NCI-H146 treated with DMSO at 0.1 percent for 48 hours (cell line): ENCODE results near the gene OPRL1.

Experiments
- DNase-seq: peaks from one replicate; lab custom pipeline; 2025; ENCODE audit not compliant: unreplicated experiment; lab: John Stamatoyannopoulos, UW

The OPRL1 gene

DNA sequence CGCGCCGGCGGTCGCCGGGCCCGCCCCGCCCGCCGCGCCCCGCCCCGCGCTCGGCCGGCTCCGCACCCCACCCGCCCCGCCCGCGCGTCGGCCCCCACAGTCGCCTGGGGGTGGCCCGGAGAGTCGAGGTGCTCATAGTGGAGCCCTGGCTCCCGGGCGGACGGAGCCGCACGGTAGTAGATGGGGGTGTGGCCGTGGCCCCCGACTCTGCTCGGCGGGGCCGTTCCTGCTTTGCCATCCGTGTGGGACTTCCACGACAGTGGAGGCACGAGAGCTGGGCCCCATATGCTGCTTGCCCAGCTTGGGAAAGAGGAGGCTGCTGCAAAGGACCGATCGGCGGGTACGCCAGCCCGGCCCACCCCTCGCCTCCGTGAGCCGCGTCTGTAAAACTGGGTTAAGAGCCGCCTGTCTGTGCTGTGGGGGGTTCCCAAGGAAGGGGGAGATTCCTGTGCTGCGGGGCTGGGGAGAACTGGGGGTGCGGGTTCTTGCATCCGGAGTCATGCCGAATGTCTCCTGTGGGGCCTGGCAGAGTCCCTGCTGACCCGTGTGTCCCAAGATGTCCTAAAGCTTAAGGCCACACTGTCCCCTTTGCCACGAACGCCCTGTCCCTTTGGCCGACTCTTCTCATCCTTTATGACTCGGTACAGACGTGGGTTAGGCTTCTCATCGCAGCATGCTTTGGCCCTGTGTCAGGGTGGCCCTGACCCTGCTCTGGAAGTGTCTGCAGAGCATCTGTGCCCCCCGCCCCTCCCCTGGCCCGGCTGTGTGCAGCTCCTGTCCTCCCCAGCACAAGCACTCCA lies at the start of gene OPRL1:
Gene OPRL1, plus strand, starts transcription at position 70 of the 800 bp plus-strand sequence. CDS start 12,639 bp downstream, outside the sequence.
- DNase-seq, result no peak

DNA sequence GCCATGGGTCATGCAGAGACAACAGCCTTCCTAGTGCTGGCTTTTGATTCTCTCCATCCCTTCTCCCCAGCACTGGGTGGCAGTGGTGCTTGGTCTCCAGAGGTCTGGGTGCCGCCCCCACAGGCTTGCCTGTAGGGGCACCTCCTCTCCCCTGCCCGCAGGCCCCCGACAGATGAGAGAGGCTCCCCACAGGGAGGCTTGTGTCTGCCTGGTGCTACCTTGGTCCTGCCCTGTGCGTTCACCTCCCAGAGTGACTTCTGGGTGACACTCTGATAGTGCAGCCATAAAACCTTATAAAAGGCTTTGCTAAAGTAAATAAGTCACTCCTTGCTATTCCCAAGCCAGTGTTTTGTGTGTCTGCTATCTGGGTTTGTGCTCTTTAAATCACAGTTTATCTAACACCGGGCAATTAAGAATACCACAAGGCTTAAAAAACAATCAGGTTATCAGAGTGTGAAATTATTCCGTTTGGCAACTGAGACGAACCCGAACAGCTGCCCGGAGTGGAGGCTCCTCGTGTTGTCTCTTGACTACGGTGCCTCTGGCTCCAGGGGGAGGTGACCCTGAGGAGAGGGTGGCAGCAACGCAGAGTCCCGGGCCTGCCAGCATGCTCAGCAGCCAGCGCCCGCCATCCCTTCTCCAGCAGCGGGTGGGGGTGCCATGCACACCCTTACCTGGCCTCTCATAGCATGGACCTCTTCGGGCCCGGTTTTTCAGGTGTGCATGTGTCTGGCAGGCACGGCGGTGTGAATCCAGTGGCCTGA lies 49.3 kb upstream of the OPRL1 start:
- no peak for DNase-seq

DNA sequence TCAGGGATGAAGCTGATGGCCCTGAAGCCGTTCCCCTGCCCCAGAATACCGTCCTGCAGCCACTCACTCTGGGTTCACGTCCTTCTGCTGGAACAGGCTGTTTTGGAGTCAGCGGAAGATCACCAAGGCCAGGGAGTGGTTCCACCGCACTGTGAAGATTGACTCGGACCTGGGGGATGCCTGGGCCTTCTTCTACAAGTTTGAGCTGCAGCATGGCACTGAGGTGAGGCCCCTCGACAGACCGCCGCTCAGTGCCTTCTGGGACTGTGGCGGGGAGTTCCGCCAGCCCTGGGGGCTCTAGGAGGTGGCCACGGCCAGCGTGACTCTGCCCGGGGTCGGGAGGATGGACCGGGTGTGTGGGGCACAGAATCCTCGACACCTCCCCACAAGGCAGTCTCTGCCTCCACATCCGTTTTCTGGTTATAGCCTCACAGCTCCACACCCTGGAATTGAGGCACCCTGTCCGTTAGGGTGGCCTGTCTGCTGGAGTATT lies 48.0 kb upstream of the OPRL1 start:
- no peak for DNase-seq

DNA sequence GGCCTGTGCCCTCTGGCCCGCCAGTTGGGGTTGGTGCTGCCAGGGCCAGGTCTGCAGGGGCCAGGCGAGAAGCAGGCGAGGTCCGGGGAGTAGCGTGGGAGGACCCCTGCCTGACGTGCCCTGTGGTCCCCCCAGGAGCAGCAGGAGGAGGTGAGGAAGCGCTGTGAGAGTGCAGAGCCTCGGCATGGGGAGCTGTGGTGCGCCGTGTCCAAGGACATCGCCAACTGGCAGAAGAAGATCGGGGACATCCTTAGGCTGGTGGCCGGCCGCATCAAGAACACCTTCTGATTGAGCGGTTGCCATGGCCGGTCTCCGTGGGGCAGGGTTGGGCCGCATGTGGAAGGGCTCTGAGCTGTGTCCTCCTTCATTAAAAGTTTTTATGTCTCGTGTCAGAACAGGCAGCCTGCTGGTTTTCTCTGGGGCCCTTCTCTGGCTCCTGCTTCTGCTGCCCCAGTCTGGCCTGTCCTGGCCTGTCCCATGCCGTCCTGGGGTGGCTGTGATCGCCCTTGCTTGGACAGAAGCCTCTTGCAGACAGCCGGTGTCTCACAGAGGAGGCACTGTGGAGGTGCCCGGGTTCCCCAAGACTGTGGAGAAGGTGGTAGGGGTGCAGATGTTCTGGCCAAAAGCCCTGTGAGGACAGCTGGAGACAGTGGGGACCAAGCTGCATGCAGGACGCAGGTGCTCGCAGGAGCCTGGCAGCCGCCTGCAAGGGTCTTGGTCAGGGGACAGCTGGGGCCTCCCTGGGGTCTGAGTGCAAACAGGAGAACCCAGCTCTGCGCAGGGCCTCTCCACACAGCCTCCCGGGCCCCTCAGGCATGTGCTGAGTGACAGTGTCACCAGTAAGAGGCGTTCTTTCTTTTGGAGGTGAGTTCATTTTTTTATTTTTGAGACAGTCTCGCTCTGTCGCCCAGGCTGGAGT lies 46.9 kb upstream of the OPRL1 start:
- no peak for DNase-seq

DNA sequence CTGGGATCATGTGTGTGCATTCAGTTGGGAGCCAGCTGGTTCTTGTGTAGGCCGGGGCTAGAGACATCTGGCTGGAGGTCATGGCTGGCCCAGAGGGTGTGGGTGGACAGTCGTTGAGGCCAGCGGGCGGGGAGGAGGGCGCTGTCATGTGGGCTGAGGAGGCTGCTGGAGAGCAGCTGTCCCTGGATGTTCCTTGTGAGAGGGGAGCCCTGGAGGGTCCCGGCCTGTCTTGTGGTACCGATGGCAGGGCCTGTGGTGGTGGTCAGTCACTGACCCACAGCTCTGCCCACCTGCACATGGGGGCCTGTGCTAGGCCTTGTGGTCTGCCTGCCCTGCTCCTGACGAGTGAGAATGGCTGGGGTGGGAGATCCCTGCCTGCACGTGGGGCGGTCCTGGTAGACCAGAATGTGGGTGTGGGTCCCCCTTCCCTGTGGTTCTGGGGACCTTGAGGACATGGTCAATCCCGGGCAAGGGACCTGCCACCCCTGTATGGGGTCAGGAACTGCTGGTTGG lies 45.8 kb upstream of the OPRL1 start:
- DNase-seq, result no peak

DNA sequence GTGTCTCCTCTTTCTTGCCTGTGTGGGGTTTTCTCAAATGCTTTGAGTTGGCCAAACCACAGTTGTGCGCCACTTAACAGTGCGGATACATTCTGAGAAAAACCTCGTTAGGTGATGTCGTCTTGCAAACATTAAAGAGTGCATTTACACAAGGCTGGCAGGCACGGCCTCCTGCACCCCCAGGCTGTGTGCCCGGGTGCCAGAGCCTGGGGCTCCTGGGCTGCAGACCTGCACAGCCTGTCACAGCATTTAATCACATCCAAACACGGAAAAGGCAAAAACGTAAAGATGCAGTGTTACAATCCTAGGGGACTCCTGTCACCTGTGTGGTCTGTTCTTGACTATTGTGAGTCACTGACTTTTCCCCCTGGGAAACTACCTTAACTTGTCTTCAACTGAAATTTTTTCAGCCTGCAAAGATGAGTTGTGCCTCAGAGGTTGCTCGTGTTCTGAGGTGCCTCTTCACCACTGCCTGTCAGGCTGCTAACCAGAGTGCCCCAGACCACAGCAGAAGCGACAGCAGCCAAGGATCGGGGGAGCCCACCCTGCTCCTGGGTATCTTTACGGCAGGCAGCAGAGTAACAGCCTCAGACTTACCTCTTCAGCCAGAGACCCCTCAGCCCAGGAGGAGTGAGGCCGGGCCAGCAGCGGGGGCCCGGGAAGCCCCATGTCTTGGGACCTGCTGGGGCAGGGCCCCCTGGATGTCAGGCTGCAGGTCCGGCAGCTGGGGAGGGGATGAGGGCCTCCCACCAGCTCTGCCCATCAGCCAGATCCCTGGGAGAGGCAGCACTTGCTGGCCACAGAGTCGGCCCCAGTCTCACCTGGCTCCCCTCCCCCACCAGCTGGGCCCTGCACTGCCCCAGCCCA lies 44.6 kb upstream of the OPRL1 start:
- DNase-seq, result no peak

DNA sequence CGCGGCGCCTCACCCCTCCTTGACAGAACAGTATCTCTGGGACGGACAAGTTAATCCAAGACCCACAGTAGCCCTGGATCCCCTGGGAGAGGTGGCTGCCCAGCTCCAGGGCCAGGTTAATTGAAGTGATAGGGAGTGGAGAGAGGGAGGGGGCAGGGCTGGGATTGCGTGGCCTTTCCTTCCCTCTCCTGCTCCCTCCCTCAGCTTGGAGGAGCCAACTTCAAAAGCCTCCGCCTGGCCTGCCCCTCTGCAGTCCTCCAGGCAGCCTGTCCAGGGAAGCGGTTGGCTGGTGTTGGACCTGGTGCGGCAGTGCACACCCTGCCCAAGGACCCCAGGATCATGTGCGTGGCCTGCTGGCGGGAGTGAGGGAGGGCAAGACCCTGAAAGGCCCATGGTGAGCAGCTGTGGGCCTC lies 43.9 kb upstream of the OPRL1 start, which contains the start of gene C20orf204:
Gene C20orf204, plus strand, starts transcription at position 250 of the 413 bp plus-strand sequence. Its CDS starts 142 bp downstream, at position 392.
- DNase-seq, result no peak

DNA sequence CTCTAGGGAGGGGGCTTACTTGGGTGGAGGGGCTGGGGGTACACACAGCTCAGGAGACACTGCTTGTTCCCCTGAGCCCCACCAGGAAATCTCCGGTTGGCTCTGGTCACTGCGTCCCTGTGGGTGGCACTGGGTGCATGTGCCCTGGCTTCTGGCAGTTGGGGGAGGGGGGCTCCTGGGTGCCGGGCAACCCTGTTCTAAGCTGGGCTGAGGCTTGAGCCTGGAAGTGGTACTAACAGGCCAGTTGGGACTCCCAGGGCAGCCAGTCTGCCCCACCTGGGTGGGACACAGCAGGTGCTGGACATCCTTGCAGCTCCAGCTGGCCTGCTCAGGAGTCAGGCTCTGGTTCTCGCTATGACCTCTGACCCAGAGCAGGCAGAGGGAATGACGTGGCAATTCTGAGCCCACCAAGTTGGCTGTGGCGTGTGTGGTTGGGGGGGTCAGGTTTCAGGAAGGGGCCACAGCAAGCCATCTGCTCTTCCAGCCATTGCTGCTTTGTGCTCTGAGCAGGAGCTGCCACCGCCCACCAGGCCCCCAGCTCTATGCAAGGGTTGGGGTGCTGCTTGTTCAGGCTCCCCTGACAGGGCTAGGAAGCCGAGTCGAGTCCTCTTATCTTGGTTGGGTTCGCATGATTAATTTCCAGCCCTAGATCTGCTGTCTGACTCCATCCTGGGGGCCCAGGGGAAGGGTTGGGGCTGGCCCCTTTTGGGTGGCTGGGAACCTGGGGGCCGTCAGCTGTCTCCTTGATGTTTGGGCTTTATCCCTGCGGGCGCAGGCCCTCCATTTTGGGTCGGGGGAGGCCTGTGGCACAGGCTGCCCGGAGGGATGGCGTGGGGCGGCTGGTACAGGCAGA lies 43.3 kb upstream of the OPRL1 start:
- no peak for DNase-seq

DNA sequence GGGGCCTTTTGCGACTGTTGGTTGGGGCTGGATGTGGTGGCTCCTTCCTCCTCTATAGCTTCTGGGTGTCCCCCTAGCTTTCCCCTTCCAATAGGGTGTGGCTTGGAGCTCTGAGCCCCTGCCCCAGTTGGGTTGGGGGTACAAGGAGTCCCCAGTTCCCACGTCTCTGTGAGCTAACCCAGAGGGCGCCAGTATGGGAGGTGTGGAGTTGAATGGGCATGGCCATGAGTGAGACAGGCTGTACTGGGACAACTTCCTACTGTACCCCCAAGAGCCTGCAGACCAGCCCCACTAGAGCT lies 42.7 kb upstream of the OPRL1 start:
- DNase-seq, result no peak

DNA sequence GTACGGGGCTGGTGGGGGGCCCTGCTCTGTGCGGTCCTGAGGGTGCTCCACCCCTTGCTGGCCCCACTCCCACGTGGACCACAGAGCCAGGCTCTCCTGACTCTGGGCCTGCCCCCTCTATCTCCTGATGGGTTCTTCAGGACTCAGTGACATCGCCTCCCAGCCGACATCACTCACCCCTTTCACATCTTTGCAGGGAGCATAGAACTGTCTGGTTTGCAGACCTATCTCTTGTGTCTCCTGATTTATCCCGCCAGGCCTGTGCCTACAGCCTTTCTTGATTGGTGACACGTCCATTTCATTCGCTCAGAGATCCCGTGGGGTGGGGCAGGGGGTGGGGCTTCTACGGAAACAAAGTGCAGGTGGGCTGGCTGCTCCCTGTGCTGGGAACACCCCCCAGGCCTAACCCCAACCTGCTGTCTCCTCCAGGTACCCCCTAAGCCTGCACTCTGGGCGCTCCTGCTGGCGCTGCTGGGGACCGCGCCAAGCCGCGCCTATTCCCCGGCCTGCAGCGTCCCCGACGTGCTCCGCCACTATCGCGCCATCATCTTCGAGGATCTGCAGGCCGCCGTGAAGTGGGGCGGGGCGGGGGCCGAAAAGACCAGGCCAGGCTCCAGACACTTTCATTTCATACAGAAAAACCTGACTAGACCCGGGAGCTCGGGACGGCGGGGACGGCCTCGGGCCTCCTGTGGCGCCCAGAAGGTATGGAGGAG lies 42.2 kb upstream of the OPRL1 start:
- no peak for DNase-seq

DNA sequence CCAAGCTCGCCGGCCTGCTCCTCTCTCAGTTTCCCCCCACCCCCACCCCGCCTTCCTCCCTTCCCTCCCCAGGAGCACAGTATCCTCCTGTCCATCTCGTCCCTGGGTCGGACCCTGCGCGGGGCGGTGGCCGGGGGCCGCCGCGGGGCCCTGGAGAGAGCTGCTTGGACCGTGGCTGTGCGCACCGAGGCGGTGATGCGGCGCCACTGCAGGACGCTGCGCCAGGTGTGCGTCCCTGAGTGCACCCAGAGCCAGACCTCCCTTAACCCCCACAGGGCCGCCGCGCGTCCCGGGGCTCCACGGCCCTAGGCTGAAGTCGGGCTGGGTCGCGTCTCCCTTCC lies 41.7 kb upstream of the OPRL1 start:
- DNase-seq, result peak; percentile 37

DNA sequence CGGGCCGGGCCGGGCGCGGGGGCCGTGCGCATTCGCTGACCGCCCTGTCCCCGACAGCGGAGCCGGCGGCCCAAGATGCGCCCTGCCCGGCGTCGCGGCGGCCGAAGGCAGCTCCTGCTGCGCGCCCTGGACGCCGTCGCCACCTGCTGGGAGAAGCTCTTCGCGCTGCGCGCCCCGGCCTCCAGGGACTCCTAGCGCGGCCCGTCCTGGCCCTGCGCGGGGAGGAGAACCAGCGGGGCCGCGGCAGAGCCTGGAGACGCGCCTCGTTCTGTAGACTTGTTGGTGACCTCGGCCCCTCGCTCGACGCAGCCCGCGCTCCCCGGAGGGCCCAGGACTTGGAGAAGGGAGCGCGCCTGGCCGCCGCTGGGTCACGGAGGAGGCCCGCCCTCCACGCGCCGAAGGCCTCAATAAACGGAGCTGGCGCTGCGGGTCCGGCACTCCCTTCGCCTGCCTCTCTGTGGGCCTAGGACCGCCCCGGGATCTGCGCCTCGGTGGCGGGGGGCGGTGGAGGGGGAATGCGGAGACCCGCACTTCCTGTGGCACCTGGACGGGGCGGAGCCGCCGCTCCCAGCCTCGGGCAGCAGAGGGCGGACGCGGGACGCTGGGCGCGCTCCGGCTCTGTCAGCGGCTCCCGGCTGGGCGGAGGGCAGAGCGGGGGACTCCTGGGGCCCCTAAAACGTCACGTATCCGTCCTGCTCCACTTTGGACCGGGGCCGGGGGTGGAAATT lies 41.2 kb upstream of the OPRL1 start:
- peak; percentile 53 for DNase-seq

DNA sequence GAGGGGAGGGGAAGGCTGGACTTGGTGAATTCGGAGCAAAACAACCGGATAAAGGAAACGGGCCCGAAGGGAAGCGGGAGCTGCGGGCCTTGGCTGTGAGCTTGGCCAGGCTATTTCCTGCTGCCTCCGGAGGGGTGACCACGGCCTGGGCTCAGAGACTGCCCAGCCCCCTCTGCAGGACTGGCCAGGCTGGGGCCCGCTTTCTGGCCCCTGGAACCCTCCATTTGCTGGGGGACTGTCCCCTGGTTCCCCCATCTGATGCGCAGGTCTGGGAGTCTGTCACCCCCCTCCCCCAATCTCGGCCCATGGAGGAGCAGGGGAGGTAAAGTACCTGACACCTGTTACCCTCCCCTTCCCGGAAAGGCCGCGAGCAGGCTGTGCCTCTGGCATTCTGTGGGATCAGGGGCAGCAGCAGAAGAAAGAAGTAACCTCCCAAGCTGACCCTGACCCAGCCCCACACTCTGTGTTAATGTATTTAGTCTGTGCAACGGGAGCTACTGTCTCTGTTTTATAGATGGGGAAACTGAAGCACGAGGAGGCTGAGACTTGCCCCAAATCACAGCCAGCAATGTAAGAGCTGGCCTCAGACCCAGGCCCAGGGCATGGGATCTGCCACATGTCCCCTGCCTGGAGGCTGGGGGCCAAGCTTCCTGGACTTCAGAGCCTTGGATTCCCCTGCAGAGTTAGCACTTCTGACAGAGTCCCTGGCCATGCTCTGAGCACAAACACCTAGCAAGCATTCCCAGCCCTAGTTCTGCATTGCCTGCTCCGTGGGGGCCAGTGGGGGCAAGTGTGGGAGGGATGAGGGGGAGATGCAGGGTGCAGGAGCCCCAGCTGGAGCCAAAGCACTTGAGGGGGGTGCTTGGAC lies 40.4 kb upstream of the OPRL1 start:
- no peak for DNase-seq

DNA sequence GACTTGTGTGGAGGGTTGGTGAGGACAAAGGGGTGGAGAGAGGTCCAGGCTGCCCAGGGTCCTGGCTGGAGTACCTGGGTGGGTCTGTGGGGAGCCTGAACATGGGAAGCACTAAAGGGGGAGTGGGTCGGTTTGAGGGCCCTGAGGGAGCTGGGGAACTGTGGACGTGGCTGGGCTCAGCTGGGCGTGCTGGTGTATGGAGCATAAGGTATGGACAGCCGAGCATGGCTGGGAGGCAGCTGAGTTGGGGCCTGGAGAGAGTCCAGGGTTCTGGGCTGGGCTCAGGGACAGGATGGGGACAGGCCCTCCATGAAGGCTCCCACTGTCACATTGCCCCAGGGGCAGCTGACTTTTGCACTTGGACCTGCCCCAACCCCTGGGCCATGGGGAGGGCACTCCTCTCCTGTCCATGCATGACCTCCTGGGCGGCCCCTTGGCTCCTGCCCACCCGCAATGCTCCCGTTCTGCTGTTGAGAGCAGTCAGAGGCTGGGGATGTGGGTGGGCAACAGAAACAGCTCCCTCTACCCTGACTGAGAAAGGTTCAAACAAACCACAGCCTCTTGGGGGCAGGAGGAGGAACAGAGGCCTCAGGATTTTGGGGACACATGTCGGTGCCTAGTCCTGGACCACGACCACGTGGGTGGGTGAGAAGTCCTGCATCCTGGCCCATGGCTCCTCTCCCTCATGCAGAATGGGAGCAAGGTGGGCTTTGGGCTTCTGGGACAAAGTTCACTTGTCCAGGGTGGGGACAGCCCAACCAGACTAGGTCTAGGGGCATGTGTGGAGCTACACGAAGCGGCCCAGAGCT lies 39.4 kb upstream of the OPRL1 start:
- no peak for DNase-seq

DNA sequence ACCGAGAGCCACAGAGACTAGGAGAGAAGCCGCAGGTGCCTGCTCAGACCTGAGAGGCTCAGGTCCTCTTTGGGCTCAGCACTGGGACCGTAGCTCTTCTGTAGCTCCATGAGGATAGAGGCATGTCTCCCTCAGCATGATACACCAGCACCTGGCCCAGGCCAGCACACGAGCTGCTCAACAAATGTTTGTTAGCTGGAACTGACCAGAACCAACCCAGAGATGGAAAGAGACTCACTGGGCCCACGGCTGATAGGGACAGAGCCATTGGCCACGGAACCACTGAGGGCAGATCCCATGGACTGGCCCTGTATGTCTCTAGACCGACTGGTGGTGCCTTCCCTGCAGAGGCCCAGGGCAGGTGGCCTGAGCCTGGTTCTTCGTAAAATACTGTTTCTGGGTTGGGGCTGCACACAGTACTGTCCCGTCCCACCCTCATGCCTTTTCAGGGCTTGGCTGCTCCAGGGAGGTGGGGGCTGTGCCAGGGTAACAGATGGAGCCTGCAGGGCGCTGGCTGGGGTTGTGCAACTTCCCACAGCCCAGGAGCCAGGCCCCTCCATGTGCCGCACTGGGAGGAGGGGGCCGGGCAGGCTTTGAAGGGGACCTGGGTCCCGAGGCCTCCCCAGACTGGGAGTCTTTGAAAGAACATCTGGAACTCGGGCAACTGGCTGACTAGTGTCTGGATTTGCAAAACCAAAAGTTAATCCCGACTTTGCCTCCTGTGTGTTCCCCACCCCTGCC lies 38.7 kb upstream of the OPRL1 start:
- no peak for DNase-seq

DNA sequence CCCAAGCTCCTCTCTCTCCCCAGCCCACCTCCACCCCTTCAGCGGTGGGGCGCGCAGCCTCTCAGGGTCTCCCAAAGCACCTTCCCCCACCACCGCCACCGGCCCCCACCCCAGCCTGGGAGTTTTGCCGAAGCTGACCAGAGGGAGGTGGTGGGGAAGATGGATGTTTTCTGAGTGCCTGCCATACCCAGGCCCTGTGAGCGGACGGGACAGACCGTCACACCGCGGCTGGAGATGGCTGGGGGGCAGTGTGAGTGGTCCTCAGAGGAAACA lies 38.2 kb upstream of the OPRL1 start:
- no peak for DNase-seq
